ENCODE data around the gene AIPL1.
"Not testable (repeated sequence)": the region's sequence is repeated elsewhere in the genome, so short reads cannot be mapped to it uniquely, and the experiment has no call there.

AIPL1 gene

GRCh38 chr17:6435051-6435450, at the start of gene AIPL1:
AIPL1 (minus strand) TSS chr17:6435121; CDS start chr17:6435104, 17 bp downstream.
- no peak for DNase-seq

GRCh38 chr17:6483507-6483906, 48.6 kb upstream of the AIPL1 start:
- no peak for DNase-seq

- not testable (repeated sequence) for DNase-seq
Measured at GRCh38 chr17:6482796-6483195, 47.9 kb upstream of the AIPL1 start.

GRCh38 chr17:6482105-6482455, 47.2 kb upstream of the AIPL1 start:
- DNase-seq = no peak

- no peak for DNase-seq
Measured at GRCh38 chr17:6480303-6480675, 45.4 kb upstream of the AIPL1 start.

GRCh38 chr17:6479622-6480302, 44.8 kb upstream of the AIPL1 start:
- no peak for DNase-seq

GRCh38 chr17:6478486-6478885, 43.6 kb upstream of the AIPL1 start:
- DNase-seq = no peak

- no peak for DNase-seq
Measured at GRCh38 chr17:6477831-6478383, 43.0 kb upstream of the AIPL1 start.

GRCh38 chr17:6476810-6477179, 41.9 kb upstream of the AIPL1 start:
- DNase-seq = no peak

- no peak for DNase-seq
Measured at GRCh38 chr17:6476076-6476809, 41.3 kb upstream of the AIPL1 start.

GRCh38 chr17:6475411-6475810, 40.5 kb upstream of the AIPL1 start:
- DNase-seq = no peak

- DNase-seq = no peak
Measured at GRCh38 chr17:6474906-6475305, 40.0 kb upstream of the AIPL1 start.

GRCh38 chr17:6474376-6474775, 39.5 kb upstream of the AIPL1 start:
- DNase-seq = no peak

- DNase-seq = peak; percentile 73
Measured at GRCh38 chr17:6473128-6473767, 38.3 kb upstream of the AIPL1 start.

GRCh38 chr17:6472517-6472916, 37.6 kb upstream of the AIPL1 start:
- no peak for DNase-seq

- no peak for DNase-seq
Measured at GRCh38 chr17:6471531-6472465, 36.9 kb upstream of the AIPL1 start.

- DNase-seq = no peak
Measured at GRCh38 chr17:6470751-6471521, 36.0 kb upstream of the AIPL1 start.

GRCh38 chr17:6470146-6470718, 35.3 kb upstream of the AIPL1 start:
- no peak for DNase-seq

- no peak for DNase-seq
Measured at GRCh38 chr17:6468051-6468790, 33.3 kb upstream of the AIPL1 start.

GRCh38 chr17:6467567-6467966, 32.6 kb upstream of the AIPL1 start:
- DNase-seq = no peak
